Loucy (cell line): ENCODE results near the gene OOSP4B.
"Not testable (repeated sequence)": the region's sequence is repeated elsewhere in the genome, so short reads cannot be mapped to it uniquely, and the experiment has no call there.

ENCODE experiments used
- CTCF ChIP-seq: fragments of 200-600 bp; sonication (generic); conservative IDR thresholded peaks from 2 replicates; pipeline ENCODE4 v1.5.1; 2014; ENCODE audit warnings: mild to moderate bottlenecking, antibody characterized with exemption, low read length
- EZH2phosphoT487 ChIP-seq: fragments of 200-600 bp; IDR thresholded peaks from 2 replicates; pipeline ENCODE4 v1.6.1; 2018; ENCODE audit warnings: antibody characterized with exemption, mild to moderate bottlenecking, moderate library complexity, borderline replicate concordance

- TF ChIP-seq CTCF, EZH2phosphoT487: not testable (repeated sequence)
Measured at GRCh38 chr11:60050839-60051238, 33.9 kb downstream of the OOSP4B start.
